GM12878 (cell line): Measurements from ENCODE around the gene UVRAG.

Experiments used
- BACH1 ChIP-seq: fragments of 450-650 bp; IDR thresholded peaks from 2 replicates; pipeline ENCODE4 v1.6.1; 2017; ENCODE audit warnings: mild to moderate bottlenecking, borderline replicate concordance
- CBFB ChIP-seq: IDR thresholded peaks from 2 replicates; pipeline ENCODE4 v1.6.1; 2016; ENCODE audit warnings: antibody characterized with exemption, low read depth
- CEBPB ChIP-seq, 2 experiments: fragments of 150-350 bp in 1 of 2; IDR thresholded peaks; 2 replicates each; pipeline ENCODE4 v1.6.1; 2012 to 2014; ENCODE audit warnings: low read depth in 2 of 2, low read length in 2 of 2, borderline replicate concordance in 1 of 2, inconsistent platforms in 1 of 2
- CTCF ChIP-seq, 3 experiments: IDR thresholded peaks in 2 of 3; conservative IDR thresholded peaks in 1 of 3; 2 replicates each; pipeline ENCODE4 v1.5.1; 2011; ENCODE audit warnings: low read depth in 3 of 3, low read length in 3 of 3, mild to moderate bottlenecking in 3 of 3, control low read depth in 2 of 3, moderate library complexity in 2 of 3, inconsistent platforms in 1 of 3, mixed read lengths in 1 of 3; ENCODE audit not compliant: control insufficient read depth in 2 of 3, insufficient read depth in 1 of 3; ENCODE audit errors: extremely low read depth in 1 of 3
- DPF2 ChIP-seq: fragments of 450-650 bp; IDR thresholded peaks from 2 replicates; pipeline ENCODE4 v1.6.1; 2017; ENCODE audit warnings: mild to moderate bottlenecking
- EP300 ChIP-seq, 2 experiments: fragments of 150-350 bp in 1 of 2; IDR thresholded peaks; 2 replicates each; pipeline ENCODE4 v1.6.1; 2011 to 2012; ENCODE audit warnings: low read depth in 2 of 2, low read length in 2 of 2, borderline replicate concordance in 1 of 2, improper control_type of control experiment in 1 of 2, inconsistent platforms in 1 of 2; ENCODE audit not compliant: control insufficient read depth in 1 of 2
- JUND ChIP-seq: IDR thresholded peaks from 2 replicates; pipeline ENCODE4 v1.6.1; 2012; ENCODE audit warnings: low read depth, mild to moderate bottlenecking, low read length, improper control_type of control experiment, moderate library complexity
- NFXL1 ChIP-seq: fragments of 450-650 bp; IDR thresholded peaks from 2 replicates; pipeline ENCODE4 v1.6.1; 2017; ENCODE audit warnings: antibody characterized with exemption, mild to moderate bottlenecking, borderline replicate concordance
- NFYA ChIP-seq: IDR thresholded peaks from 2 replicates; pipeline ENCODE4 v1.6.1; 2011; ENCODE audit warnings: low read depth, mild to moderate bottlenecking, low read length, improper control_type of control experiment, borderline replicate concordance
- POLR2A ChIP-seq: IDR thresholded peaks from 2 replicates; pipeline ENCODE4 v1.6.1; 2011; ENCODE audit warnings: low read depth, mild to moderate bottlenecking, low read length
- POLR2AphosphoS5 ChIP-seq: IDR thresholded peaks from 2 replicates; pipeline ENCODE4 v1.6.1; 2011; ENCODE audit warnings: mild to moderate bottlenecking, low read length, inconsistent platforms
- RAD51 ChIP-seq: fragments of 450-650 bp; IDR thresholded peaks from 2 replicates; pipeline ENCODE4 v1.6.1; 2016; ENCODE audit warnings: moderate library complexity, mild to moderate bottlenecking, inconsistent platforms
- YY1 ChIP-seq: IDR thresholded peaks from 2 replicates; pipeline ENCODE4 v1.6.1; 2011; ENCODE audit warnings: low read depth, mild to moderate bottlenecking, low read length
- ZNF24 ChIP-seq: fragments of 450-650 bp; IDR thresholded peaks from 2 replicates; pipeline ENCODE4 v1.6.1; 2017; ENCODE audit warnings: antibody characterized with exemption, mild to moderate bottlenecking

GRCh38 chr11:76086743-76087635, 272.0 kb downstream of the UVRAG start:
- TF ChIP-seq JUND (no peak), CTCF (IDR thresholded peaks at IDR 0.05 in 2 of 3, conservative IDR thresholded peaks at IDR 0.05 in 1 of 3; ENCODE audit: control insufficient read depth in 2 of 3, extremely low read depth in 1 of 3, insufficient read depth in 1 of 3, low read depth in 3 of 3, low read length in 3 of 3) (no peak), BACH1 (no peak), EP300 (IDR thresholded peaks at IDR 0.05; ENCODE audit: borderline replicate concordance in 1 of 2, control insufficient read depth in 1 of 2, low read depth in 2 of 2, low read length in 2 of 2) (no peak), CBFB (no peak), POLR2A (no peak), DPF2 (no peak), NFXL1 (no peak), ZNF24 (no peak), RAD51 (no peak), NFYA (no peak), YY1 (no peak), CEBPB (IDR thresholded peaks at IDR 0.05; ENCODE audit: borderline replicate concordance in 1 of 2, low read depth in 2 of 2, low read length in 2 of 2) (no peak), POLR2AphosphoS5 (no peak)
